ENCODE measurements around the gene SLC9C1. TPM values are rescaled to one million over a fixed set of nuclear protein-coding genes. Genes with fewer than 3 reads are reported as not detected.

SLC9C1 gene
- total and polyA plus RNA-seq, 2 of the 4 experiments (the other 2 are of a cell fraction), result not detected

- Histone ChIP-seq H4K8ac (ENCODE audit: low read depth in 2 of 2, low read length in 2 of 2) (no peak overlapping the region), H2AFZ (replicated peaks; ENCODE audit: low read length, poor library complexity) (no peak overlapping the region), H2BK15ac (ENCODE audit: low read depth, low read length) (no peak overlapping the region), H3K14ac (replicated peaks; ENCODE audit: low read depth, low read length) (no peak overlapping the region), H4K91ac (ENCODE audit: insufficient read depth, low read depth, low read length) (no peak overlapping the region), H3K9ac (ENCODE audit: low read depth, low read length) (no peak overlapping the region), H3K23ac (ENCODE audit: low read depth, low read length) (no peak overlapping the region), H3K9me1 (ENCODE audit: insufficient read depth, low read length) (no peaks in the 10 kb centered on the region), H2BK120ac (ENCODE audit: low read depth, low read length) (no peak overlapping the region), H3K56ac (ENCODE audit: extremely low read depth, insufficient read depth, low read length) (no peak overlapping the region), H3K36me3 (ENCODE audit: control insufficient read depth, insufficient read depth, low read length) (no peaks in the 10 kb centered on the region), H3K27me3 (ENCODE audit: control insufficient read depth, insufficient read depth, low read length) (no peaks in the 10 kb centered on the region), H3K4me3 (ENCODE audit: insufficient read depth, low read depth, low read length) (no peak overlapping the region), H3K79me1 (ENCODE audit: low read depth in 1 of 2, low read length in 2 of 2) (no peaks in the 10 kb centered on the region), H3K18ac (ENCODE audit: low read depth, low read length) (no peak overlapping the region), H3K4me1 (ENCODE audit: control insufficient read depth, insufficient read depth, low read length) (no peaks in the 10 kb centered on the region), H2AK9ac (replicated peaks; ENCODE audit: low read depth, low read length, poor library complexity) (no peak overlapping the region), H2BK5ac (ENCODE audit: low read depth, low read length, poor library complexity, severe bottlenecking) (no peak overlapping the region), H2BK20ac (ENCODE audit: low read depth, low read length) (no peak overlapping the region), H3K4ac (ENCODE audit: low read depth, low read length) (no peak overlapping the region), H3K9me3 (ENCODE audit: control insufficient read depth, insufficient read depth, low read length) (no peaks in the 10 kb centered on the region), H4K20me1 (ENCODE audit: insufficient read depth, low read length) (no peaks in the 10 kb centered on the region), H3K27ac (ENCODE audit: insufficient read depth, low read length) (no peak overlapping the region), H3K4me2 (ENCODE audit: low read depth, low read length) (no peak overlapping the region), H4K5ac (ENCODE audit: low read depth, low read length) (no peak overlapping the region), H2AK5ac (ENCODE audit: low read depth, low read length) (no peak overlapping the region)
- CTCF ChIA-PET, result interaction anchor here (0.6 kb wide), 1 partner anchor 145 kb away, joined by 3 read pairs; no protein-coding TSS in a partner anchor
- no peak for TF ChIP-seq BHLHE40 (IDR thresholded peaks at IDR 0.05; ENCODE audit: low read depth, low read length)
- no peak for TF ChIP-seq NFE2L2 (IDR thresholded peaks at IDR 0.05; ENCODE audit: low read depth, low read length)
- TF ChIP-seq RFX5 (IDR thresholded peaks at IDR 0.05; ENCODE audit: low read depth, low read length), result no peak
- no peak for TF ChIP-seq CEBPB (IDR thresholded peaks at IDR 0.05; ENCODE audit: low read depth, low read length)
- no peak for TF ChIP-seq CHD1 (IDR thresholded peaks at IDR 0.05; ENCODE audit: low read depth, low read length)
- no peak for TF ChIP-seq RCOR1 (IDR thresholded peaks at IDR 0.05; ENCODE audit: insufficient replicate concordance, low read length)
- no peak for TF ChIP-seq SMC3 (IDR thresholded peaks at IDR 0.05; ENCODE audit: low read depth, low read length)
- TF ChIP-seq FOS (IDR thresholded peaks at IDR 0.05; ENCODE audit: low read depth, low read length), result no peak
- no peak for TF ChIP-seq ELK1 (IDR thresholded peaks at IDR 0.05; ENCODE audit: borderline replicate concordance, low read depth, low read length)
- TF ChIP-seq POLR2A (IDR thresholded peaks at IDR 0.05; ENCODE audit: low read depth, low read length), result no peak
- no peak for TF ChIP-seq MAFK (IDR thresholded peaks at IDR 0.05; ENCODE audit: low read depth, low read length)
- TF ChIP-seq MAZ (IDR thresholded peaks at IDR 0.05; ENCODE audit: borderline replicate concordance, low read depth, low read length), result no peak
- no peak for TF ChIP-seq RAD21 (IDR thresholded peaks at IDR 0.05; ENCODE audit: low read length)
- no peak for TF ChIP-seq USF2 (IDR thresholded peaks at IDR 0.05; ENCODE audit: low read depth, low read length)
- TF ChIP-seq CTCF (conservative IDR thresholded peaks at IDR 0.05; ENCODE audit: low read depth, low read length), result no peak
- TF ChIP-seq MXI1 (IDR thresholded peaks at IDR 0.05; ENCODE audit: borderline replicate concordance, low read depth, low read length), result no peak
- intact Hi-C loops (cut with micrococcal nuclease), result no loop called here
- ATAC-seq (ENCODE audit: low read depth) (no peak), DNase-seq (no peak)
- dilution Hi-C loops (cut with HindIII; ENCODE audit: low sequenced_read_pairs, unreplicated experiment), result no loop called here
- POLR2A ChIA-PET (ENCODE audit: unreplicated experiment), result no interaction called here
- WGBS, 2 experiments (ENCODE audit: extremely low coverage in 2 of 2, insufficient read length in 1 of 2), result no CpG with 5 or more reads among the region's 1 CpG
- in situ Hi-C loops (cut with MboI; ENCODE audit: low sequenced_read_pairs), result loop anchor here (25.0 kb wide), 1 partner anchor 372 kb away; no protein-coding TSS in a partner anchor
- no TSS peak for BruUV-seq (replicated peaks)
Measured at GRCh38 chr3:112140584-112140983, 153.4 kb downstream of the SLC9C1 start.

Data from IMR-90 (cell line).